ENCODE data around the gene SHTN1.

- TF ChIP-seq EZH2 (IDR thresholded peaks at IDR 0.05; ENCODE audit: low read length, missing control alignments) (no peak), CTCF (conservative IDR thresholded peaks at IDR 0.05 in 1 of 2, IDR thresholded peaks at IDR 0.05 in 1 of 2; ENCODE audit: low read depth in 1 of 2, low read length in 2 of 2) (no peak)
Measured at GRCh38 chr10:116866987-116867595, 137.9 kb downstream of the SHTN1 start.

Data from fibroblast of lung (primary cell).